ENCODE data around the gene METAP1D.

- TF ChIP-seq CTCF (IDR thresholded peaks at IDR 0.05): no peak
- TF ChIP-seq EP300 (IDR thresholded peaks at IDR 0.05): no peak
- no peak for TF ChIP-seq POLR2AphosphoS5 (IDR thresholded peaks at IDR 0.05)
Measured at GRCh38 chr2:171995586-171995985, 4.2 kb upstream of the METAP1D start.

All from stomach (tissue), 4 donors.